Measurements from ENCODE around the gene SALL4. TPM values are rescaled to one million over a fixed set of nuclear protein-coding genes. Genes with fewer than 3 reads are reported as not detected.
A peak's percentile ranks its signal among the peaks of the same experiment; 100 is the strongest.
"Not testable (repeated sequence)": the region's sequence is repeated elsewhere in the genome, so short reads cannot be mapped to it uniquely, and the experiment has no call there.

Gene SALL4
- total RNA-seq, 1 donor from 2014 or later: 0.44 TPM

DNA sequence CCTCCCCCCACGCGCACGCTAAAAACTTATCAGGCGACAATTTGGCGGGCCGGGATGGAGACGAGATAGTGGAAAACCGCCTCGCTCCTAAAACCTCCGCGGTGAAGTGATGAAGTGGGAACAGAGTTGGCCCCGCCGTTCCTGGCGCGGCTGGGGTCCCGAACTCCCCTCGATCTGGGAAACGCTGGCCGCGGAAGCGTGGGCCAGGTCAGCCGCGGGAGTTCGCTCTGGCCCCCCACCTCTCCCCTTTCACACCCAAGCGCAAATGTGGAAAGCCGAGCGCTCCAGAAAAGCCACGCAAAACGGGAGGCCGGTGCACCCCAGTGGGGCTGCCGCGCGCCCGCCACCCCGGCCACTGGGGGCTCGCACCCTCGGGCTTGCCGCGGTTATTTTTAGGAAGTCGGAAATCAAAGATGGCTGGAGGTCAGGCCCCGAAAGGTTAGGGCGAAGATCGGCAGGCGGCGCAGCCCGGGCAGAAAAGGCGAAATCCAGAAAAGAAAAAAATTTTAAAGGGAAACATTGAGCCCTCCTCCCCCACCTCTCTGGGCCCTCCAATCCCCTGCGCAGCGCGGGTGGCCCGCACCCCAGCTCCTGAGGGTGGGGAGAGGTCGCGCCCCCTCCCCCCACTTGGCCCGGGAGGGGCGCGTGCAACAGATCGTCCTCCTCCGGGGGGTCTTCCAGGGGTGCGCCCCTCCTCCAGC, 1.0 kb downstream of the SALL4 start:
- no peak for ATAC-seq

- ATAC-seq: no peak
These were observed 1.5 kb downstream of the SALL4 start for GRCh38 chr20:51800872-51801121.

GRCh38 chr20:51800060-51800871, 2.1 kb downstream of the SALL4 start:
- ATAC-seq: peak; percentile 59

- no peak for ATAC-seq
These were observed 2.9 kb downstream of the SALL4 start for GRCh38 chr20:51799401-51799860.

DNA sequence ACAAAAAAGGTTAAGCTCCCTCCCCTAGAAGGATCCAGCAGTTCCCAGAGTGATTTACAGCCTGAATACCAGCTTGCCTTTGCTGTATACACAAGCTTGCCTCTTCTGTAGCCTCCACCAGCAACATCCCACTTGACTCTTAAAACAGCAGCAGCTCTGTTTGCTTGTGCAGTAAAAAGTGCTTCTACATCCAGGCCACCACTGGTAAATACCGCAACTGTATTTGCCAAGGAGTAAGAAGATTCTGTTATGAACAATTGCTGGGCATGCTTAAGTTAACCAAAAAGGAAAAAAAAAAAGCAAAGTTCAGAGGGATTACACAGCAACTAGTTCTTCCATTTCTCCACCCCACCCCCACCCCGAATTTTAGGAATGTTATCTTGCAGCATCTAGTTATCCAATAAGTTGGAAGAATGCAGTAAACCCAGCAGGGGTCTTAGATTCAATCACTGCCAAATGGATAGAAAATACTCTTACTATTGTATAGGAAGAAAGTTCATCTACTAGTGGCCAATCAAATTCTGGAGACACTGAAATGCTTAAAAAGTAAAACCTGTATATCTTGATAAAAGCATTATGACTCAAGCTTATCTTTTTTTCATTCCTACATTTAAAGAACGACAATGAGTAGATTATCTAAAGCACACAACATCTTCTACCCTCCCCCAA, 4.8 kb downstream of the SALL4 start:
- ATAC-seq: no peak

GRCh38 chr20:51796340-51796739, 6.0 kb downstream of the SALL4 start:
- ATAC-seq: no peak

DNA sequence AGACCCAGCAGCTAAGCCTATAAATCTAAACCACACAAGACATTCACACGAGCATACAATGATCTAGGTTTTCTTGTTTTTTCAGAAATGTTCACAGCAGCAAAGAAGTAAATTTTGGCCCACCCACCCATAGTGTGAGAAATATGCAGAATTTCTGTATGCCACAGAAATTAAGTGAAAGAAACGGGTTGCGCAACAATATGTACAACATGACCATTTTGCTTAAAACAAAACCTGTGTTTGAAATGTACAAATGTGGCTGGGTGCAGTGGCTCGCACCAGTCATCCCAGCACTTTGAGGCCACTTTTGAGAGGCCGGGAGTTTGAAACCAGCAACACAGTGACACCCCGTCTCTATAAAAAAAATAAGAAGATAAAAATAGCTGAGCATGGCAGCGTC, 9.4 kb downstream of the SALL4 start:
- no peak for ATAC-seq

DNA sequence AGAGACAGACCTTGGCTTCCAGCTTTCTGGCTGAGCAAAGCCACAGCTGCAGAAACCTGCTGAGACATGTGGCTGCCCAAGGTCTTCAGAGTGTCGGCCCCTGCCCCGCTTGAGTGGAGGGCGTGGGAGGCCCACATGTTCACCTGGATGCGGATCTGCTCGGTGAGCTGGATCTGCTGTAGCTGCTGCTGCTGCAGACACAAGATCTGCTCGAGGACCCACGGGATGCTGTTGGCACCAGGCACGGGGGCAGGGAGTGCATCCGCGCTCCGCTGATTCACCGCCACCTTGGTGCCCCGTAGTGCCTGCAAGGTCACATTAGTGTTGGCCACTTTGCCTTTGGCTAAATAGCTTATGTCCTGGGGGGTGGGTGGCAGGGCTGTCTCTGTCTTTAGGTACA, 10.7 kb downstream of the SALL4 start:
- no peak for ATAC-seq

DNA sequence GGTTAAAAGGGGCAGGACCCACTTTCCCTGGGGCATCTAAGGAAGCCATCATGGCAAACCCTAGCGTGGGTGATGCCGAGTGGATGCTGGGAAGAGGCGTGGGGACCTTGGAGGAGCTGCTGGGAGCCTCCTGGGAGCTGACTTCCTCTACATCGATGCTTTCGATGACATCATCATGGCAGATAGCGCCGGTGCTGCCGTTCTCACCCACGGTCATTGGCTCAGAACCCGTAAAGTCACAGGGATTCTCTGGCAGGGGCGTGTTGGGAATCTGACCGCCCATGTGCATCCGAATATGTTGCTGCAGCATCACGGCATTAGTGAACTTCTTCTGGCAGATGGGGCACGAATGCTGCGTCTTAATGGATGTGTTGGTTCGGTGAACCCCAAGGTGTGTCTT, 12.1 kb downstream of the SALL4 start:
- ATAC-seq: no peak

DNA sequence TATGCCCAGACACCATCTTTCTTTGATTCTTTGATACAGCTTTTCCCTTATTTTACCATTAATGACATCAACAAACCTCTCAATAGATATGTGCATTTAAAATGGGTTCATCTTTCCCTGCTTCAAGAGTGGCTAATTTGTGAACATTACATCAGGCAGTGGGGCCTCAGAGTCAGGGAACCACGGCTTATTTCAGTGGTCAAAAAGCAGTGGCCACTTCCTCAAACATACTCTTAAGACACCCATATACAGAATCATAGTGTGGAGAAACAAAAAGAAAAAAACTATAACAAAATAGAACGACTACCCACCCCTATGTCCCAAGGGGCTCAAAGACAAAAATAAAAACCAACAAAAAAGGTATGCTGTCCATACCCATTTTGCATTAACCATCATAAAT, 12.9 kb downstream of the SALL4 start:
- no peak for ATAC-seq

DNA sequence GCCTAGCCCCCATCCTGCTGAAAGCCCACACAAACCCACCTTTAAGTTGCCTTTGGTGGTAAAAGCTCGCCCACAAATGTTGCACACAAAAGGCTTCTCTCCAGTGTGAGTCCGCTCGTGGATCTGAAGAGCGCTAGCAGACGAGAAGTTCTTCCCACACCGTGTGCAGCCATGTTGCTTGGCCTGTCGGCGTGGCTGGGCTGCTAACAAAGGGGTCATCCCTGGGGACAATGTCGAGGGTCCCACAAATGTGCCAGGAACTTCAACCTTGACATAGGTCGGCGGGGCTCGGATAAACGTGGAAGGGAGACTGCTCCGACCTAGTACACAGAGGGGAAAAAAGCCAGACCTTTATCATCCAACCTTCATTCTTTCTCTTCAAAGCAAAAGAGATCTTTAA, 13.5 kb downstream of the SALL4 start:
- no peak for ATAC-seq

DNA sequence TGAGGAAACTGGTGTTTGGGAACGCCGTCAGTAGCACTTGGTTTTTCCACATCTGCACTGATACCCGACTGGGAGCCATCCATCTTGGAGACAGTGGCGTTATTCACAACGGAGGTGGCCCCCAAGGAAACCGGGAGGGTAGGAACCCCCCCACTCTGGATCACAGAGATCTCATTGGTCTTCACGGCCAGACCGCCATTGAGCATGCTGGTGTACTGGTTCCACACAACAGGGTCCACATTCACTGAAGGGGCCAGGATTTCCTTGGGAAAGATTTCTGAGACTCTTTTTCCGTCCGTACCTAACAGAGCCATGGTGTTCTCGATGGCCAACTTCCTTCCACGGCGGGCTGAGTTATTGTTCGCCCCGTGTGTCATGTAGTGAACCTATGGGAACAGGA, 18.0 kb downstream of the SALL4 start:
- ATAC-seq: no peak

GRCh38 chr20:51778229-51778759, 24.0 kb downstream of the SALL4 start:
- ATAC-seq: not testable (repeated sequence)

GRCh38 chr20:51775241-51775640, 27.1 kb downstream of the SALL4 start:
- no peak for ATAC-seq

DNA sequence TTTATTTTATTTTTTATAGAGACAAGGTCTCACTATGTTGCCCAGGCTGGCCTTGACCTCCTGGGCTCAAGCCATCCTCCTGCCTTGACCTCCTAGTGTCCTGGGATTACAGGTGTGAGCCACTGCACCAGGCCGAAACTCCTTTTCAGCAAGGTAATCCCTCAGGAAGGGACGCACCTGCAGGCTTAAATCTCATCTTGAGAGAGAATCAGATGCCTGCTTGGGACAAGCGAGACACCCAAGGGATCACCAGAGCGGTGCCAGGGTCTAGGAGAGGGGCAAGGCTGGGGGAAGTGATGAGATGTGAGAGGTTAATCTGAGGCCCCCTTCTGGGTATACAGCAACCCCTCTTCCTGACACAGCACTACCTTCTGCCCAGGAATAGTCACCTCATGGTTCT, 30.1 kb downstream of the SALL4 start:
- no peak for ATAC-seq

DNA sequence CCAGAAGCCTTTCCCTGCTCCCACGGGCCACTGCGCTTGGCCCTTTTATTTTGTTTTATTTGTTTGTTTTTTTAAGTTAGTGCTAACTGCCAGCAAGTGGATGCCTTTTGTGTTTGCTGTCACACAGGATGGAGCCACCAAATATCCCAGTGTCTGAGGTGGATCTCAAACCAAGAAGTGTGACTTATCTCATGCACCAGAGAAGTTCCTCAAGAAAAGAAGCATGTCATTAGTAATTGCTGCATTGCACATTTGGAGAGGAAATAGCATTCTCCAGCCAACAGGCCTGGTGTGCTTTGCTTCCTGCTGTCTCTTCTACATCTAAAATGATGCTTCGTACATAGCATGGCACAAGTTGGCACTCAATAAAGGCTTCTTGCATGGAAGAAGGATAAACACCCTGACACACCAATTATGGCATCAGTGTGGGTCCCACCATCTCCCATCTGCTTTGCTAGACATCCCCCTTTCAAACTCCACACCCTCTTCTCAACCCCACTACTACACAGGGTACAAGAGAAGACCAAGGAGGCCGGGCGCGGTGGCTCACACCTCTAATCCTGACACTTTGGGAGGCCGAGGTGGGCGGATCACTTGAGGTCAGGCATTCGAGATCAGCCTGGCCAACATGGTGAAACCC, 32.2 kb downstream of the SALL4 start:
- no peak for ATAC-seq

- ATAC-seq: no peak
These were observed 33.4 kb downstream of the SALL4 start for GRCh38 chr20:51768759-51769517.

DNA sequence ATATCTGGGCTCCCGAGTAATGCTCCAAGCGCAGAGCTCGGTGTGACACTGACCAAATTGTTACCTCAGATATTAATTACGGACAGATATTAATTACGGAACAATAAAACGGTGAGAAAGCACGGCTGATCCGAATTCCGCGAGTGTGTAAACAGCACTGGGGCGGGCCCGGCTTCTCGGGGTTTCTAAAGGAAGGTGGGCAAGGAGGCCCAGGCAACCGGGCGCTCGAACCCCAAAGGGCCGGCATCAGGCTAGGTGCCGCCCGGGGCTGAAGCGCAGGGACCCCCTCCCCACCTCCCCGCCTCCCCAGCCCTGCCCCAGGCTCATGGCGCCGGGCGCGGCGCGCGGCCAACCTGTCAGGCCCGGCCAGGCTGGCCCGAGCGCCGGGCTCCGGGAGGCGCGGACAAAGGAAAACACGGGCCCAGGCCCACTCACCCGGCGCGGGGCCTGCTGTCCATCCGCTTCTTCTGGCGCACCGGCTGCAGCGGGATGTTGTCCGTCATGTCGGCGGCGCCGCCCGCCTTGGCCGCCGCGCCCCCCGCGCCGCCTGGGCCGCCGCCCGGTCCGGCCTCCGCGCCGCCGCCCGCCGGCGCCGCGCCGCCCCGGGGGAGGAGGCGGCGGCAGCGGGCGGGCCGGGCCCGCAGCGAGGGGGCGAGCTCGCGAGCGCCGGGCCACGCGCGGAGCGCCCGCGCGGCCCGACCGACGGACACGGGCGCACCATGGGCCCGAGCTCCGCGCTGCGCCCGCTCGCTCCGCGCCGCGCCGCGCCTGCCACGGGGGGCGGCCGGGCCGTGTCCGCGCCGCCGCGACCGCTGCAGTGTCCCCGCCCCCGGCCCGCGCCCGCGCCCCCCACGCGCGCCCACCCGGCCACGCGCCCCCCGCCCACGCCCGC, 34.2 kb downstream of the SALL4 start, which contains the start of gene ATP9A:
Gene ATP9A, minus strand, starts transcription at position 524 of the 892 bp plus-strand sequence. Its CDS starts 21 bp downstream, at position 503.
- peak; percentile 26 for ATAC-seq

- peak; percentile 96 for ATAC-seq
These were observed 35.1 kb downstream of the SALL4 start for GRCh38 chr20:51766994-51767866.

GRCh38 chr20:51765381-51765780, 36.9 kb downstream of the SALL4 start:
- not testable (repeated sequence) for ATAC-seq

Measured in esophagus mucosa (tissue), 1 donor.